Ammon's horn (tissue), 1 donor: Measurements from ENCODE around the gene MAP1LC3B2.
"Not testable (repeated sequence)": the region's sequence is repeated elsewhere in the genome, so short reads cannot be mapped to it uniquely, and the experiment has no call there.

Experiments
- DNase-seq: peaks from one replicate; pipeline ENCODE4 v3.0.0-alpha.2; 2016; ENCODE audit warnings: low spot score

Gene MAP1LC3B2

DNA sequence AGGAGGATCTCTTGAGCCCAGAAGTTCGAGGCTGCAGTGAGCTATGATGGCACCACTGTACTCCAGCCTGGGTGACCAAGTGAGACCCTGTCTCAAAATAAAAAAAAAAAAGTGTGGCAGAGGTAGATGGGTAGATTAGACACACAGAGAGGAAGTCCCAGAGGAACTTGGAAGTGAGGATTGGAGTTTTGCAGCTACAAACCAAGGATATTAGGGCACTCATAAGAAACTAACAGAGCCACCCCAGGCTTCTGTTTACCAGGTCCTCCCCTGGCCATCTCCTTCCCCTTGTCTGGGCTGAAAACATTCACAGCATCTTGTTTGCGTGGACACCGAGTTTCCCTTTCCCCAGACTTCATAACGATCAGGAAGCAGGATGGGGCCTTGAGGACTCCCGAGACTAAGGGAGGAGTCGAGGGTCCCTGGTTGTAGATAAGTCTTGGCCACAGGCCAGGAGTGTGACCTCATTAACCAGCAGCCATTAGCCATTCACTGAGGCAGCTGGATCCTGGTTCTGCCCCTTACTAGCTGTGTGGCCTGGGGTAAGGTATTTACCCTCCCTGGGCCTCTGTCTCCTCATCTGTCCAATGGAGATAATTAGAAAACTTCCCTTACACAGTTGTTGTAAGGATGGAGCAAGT lies 2.1 kb downstream of the MAP1LC3B2 start:
- DNase-seq = no peak

DNA sequence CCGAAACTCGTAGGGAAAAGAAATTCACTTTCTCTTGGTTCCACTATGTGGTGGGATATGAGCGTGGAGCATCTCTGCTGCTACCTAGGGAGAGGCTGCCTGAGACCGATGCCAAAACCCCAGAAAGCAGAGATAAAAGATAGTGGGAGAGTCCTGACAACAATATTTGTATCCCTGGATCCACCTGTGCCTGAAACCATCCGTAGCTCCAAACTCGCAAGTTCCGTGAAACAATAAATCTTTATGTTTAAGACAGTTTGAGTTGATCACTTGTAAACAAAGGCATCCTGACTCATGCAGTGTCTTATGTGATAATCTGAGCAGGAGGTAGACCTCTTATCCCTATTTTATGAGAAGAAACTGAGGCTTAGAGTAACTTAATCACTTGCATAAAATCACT lies 2.9 kb downstream of the MAP1LC3B2 start:
- no peak for DNase-seq

DNA sequence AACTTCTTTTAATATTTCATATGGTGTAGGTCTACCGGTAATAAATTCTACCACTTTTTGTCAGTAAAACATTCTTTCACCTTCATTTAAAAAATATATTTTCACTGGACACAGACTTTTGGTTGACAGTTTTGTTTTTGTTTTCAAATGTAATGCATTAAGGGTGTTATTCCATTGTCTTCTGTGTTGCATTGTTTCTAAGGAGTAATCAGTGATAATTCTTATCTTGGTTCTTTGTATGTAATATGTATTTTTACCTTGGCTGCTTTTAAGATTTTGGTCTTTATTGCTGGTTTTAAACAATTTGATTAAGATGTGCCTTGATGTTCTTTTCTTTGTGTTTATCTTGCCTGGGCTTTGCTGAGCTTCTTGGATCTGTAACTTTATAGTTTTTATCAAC lies 4.1 kb downstream of the MAP1LC3B2 start:
- DNase-seq = no peak

DNA sequence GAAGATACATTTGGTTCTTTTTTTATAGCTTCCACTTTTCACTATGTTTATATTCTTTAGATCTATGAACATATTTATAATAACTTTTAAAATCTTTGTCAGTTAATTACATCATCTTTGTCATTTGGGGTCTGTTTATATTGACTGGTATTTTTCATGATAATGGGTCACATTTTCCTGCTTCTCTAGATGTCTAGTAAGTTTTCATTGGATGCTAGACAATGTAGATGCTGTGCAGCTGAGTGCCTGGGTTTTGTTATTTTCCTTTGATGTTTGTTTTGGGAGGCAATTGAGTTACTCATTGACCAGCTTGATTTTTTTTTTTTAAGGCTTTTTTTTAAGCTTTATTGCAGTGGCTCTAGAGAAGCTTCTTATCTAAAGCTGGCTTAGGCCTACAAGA lies 4.9 kb downstream of the MAP1LC3B2 start:
- DNase-seq = no peak

DNA sequence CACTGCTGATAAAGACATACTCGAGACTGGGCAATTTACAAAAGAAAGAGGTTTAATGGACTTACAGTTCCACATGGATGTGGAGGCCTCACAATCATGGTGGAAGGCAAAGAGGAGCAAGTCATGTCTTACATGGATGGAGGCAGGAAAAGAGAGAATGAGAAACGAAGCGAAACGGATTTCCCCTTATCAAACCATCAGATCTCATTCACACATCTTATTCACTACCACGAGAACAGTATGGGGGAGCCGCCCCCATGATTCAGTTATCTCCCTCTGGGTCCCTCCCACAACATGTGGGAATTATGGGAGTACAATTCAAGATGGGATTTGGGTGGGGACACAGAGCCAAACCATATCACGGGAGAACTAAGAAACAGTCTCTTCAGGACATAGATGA lies 6.0 kb downstream of the MAP1LC3B2 start:
- DNase-seq = not testable (repeated sequence)

DNA sequence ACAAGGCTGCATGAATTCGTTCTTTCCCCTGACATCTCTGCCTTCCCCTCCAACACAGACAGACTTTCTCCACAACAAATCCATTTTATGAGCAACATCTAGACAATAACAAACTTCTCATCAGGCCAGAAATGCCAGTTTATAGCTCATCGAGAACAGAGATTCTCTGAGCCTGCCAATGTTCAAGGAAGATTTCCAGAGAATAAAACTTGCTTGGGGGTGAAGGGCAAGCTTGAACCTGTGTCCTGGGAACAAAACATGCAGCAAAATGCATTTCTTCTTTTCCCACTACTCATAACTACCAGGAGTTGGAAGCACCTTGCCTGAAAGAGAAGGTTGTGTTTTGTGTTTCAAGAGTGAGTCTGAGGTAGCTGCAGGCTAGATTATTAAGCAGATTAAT lies 6.8 kb downstream of the MAP1LC3B2 start:
- DNase-seq = no peak

DNA sequence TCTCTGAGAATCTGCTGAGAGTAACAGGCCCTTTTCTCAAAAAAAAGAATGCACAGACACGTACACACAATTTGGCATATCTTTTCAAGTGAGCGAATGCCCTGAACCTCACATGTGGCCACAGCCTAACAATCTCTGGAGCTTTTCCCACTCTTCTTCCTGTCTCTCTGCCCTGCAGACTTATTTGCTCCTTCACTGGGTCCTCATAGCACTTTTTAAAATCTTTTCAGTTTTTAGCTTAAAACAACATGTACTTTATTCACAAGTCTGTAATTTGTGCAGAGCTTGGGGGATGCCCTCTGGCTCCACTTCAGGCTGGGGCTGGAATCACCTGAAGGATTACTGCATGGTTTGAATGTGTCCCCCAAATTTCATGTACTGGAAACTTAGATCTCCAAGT lies 9.0 kb downstream of the MAP1LC3B2 start:
- no peak for DNase-seq

DNA sequence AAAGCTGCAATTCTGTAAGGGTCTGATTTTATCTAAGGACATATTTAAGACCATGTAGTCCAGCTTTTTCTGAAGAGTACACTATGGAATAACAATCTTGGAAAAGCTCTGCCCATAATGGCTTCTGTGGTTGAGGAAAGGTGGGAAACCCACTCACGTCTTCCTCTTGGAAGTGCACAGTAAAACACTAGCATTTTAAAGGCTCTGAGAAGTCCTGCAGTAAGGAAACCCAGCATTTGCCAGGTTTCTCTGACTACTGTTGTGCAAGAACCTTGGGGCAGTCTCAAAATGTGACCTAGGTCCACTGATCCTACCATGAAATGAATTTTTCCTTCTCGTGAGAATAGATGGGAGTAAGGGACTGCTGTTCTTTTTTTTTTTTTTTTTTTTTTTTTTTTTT lies 11.9 kb downstream of the MAP1LC3B2 start:
- DNase-seq = no peak

DNA sequence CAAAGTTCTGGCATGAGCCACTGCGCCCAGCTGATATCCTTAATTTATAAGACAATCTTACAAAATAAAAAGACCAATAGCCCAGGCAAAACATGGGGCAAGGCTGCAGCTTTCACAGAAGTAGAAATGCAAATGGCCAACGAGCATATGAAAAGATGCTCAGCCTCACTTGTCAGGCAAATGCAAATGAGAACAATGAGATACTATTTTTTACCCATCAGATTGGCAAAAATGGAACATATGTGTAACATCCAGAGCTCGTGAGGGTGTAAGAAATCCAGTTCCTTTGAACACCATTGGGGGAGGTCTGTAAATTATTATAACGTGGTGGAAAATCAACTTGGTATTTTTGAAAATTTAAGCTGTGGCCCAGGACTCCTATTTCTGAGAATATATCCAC lies 14.6 kb downstream of the MAP1LC3B2 start:
- DNase-seq = no peak

DNA sequence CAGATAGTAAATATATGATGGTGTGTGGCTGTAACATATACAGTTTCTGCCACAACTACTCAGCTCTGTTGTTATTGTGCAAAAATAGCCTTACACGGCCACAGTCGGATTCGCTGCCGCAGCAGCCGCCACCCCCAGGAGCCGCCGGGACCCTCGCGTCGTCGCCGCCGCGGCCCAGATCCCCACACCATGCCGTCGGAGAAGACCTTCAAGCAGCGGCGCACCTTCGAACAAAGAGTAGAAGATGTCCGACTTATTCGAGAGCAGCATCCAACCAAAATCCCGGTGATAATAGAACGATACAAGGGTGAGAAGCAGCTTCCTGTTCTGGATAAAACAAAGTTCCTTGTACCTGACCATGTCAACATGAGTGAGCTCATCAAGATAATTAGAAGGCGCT lies 16.6 kb downstream of the MAP1LC3B2 start:
- DNase-seq = not testable (repeated sequence)

DNA sequence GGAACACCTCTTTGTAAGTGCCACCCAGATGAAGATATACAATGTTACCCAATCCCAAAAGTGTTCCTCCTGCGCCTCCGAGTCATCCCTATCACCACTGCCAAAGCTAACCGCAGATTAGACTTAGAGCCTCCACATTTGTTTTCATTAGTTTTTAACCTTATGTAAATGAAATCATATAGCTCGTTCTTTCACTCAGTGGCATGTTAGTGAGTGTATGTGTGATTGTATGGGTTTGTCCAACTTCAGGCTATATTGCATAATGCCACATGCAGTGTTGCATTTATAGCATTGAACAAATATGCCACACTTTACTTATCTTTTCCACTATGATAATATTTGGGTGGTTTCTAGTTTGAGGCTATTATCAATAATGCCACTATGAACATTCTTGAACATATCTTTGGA lies 18.0 kb downstream of the MAP1LC3B2 start:
- DNase-seq = no peak

DNA sequence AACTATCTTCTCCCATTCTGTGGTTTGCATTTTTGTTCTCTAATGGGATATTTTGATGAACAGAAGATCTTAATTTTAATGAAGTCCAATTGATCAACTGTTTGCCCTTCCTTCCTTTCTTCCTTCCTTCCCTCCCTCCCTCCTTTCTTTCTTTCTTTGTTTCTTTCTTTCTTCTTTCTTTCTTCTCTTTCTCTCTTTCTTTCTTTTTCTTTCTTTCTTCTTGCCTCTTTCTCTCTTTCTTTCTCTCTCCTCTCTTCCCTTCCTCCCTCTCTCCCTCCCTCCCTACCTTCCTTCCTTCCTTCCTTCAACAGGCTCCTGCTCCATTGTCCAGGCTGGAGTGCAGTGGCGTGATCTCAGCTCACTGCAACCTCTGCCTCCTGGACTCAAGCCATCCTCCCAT lies 18.9 kb downstream of the MAP1LC3B2 start:
- no peak for DNase-seq

DNA sequence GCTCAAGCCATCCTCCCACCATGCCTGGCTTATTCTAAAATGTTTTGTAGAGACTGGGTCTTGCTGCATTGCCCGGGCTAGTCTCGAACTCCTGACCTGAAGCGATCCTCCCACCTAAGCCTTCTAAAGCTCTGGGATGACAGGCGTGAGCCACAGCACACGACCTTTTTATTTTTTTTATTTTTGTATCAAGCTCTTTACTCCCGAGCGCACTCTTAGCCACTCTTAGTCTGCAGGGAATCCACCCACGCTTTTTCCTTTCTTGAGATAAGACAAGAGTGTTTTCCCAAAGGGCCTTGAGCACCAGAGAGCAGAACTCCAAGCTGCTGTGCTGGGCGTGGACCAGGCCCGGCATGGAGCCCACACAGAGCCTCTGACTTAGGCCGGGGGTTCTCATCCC lies 23.4 kb downstream of the MAP1LC3B2 start:
- no peak for DNase-seq

DNA sequence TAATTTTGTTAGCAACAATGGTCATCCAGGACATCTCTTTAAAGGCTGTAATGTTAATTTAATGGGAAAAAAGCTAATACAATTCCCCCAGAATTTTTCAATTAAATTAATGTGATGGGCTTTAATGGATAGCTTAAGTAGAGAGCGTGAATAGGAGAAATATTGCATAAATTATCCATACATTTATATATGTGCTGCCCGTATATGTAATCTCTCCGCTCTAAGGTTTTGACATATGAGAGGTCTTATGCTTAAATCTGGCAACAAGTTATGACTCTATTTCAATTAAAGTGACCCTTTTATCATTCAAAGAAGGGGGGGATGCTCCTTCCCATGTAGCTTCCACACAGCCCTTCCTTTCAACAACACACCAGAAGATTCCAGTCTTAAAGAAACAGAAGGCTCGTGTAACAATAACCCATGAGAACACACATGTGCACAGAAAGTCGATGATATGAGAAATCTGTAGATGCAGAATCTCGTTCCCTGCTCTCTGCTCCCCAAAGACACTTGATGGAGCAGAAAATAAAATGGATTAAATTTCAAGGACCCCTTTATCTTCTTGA lies 24.0 kb downstream of the MAP1LC3B2 start:
- no peak for DNase-seq

DNA sequence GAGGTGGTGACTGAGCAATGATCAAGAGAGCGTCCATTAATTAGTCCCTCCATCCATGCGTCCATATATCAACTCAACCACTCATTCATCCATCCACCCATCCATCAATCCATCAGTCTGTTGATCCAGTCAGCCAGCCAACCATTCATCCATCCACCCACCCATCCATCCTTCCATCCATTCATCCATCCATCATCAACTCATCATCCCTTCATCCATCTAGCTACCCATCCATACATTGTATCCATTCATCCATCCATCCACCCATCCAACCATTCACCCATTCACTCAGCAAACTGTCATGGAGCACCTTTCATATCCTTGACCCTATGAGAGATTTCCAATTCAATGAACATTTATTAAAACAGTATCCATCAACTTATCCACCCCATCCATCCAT lies 28.1 kb downstream of the MAP1LC3B2 start:
- no peak for DNase-seq

DNA sequence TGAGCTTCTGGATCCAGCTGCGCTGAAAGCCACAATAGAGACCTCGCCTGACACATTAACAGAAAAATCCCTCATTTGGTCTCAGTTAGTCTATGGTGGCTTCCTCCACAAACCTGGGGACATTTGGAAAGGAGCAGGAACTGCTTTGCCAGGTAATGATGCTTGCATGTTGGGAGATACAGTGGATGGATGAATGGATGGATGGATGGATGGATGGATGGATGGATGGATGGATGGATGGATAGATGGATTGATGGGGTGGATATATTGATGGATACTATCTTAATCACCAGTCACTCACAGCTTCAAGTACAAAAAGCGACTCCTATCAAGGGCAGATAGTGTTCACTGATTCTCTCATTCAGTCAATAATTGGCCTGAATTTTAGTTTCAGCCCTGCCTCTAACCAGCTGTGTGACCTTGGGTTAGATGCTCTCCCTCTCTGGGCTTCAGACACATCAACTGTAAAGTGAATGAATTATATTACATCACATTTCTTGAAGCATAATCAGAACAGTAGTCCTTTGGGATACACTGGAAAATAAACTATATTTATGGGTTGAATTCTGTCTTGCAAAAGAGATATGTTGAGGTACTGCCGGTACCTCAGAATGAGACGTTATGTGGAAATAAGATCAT lies 29.3 kb downstream of the MAP1LC3B2 start:
- no peak for DNase-seq

DNA sequence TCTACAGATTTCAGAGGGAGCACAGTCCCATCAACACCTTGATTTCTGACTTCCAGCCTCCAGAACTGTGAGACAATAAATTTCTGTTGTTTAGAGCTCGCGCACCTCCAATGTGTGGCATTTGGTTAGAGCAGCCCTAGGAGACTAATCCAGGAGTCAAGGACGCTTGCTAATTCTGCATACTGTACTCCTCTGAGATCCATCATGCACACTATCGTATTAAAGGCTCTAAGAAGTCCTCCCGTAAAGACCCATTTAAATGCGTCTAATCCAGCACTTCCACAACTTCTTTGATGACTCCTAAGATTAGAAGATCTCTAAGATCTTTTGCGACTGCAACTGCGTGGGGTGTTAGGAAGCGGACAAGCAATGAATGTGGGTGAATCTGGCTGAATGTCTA lies 30.4 kb downstream of the MAP1LC3B2 start:
- no peak for DNase-seq

DNA sequence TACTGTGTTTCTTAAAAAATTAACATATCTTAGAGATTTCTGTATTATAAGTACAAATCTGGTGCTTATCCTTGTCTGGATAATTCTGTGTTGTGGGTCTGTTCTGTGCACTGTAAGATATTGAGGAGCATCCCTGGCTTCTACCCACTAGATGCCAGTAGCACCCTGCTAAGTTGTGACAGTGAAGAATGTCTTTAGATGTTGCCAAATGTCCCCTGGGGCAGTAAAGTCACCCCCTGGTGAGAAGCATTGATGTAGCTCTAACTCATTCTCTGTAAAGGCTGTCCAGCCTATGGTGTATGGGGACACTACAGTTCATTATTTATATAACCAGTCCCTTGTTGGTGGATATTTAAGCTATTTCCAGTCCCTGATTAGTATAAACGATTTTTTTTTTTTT lies 31.4 kb downstream of the MAP1LC3B2 start:
- no peak for DNase-seq

DNA sequence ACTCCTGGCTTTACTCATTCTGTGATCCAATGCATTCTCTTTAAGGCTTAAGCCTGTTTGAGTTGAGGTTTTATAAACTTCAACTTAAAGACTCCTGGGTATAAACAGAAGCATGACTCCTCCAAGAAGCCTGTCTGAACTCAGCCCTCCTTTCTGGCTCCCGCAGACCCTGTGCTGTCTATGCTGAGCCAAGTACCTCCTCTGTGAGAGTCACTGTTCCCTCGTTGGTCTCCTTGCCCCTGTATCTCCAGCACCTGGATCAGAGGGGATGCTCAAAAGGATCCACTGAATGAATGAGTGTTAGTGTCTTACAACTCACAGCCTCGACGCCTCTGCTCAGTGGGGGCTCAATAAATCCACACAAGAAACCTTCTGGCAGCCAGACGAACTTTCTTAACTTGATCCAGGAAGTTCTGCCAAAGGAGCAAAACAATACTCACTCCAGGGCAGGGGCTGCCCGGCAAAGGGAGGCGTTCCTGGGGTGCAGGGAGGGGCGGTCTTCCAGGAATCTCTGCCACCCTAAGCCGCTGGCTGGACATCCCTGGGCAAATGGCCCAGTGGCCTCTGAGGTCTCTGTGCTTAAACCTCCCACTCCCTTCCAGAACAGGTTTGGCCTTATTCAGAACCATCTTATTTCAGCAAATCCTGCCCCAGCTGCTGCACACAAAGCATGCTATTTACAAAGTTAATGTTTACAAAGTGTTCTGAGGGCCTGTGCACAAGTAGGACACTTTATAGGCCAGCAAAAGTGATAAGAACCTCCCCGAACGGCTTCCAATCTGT lies 32.9 kb downstream of the MAP1LC3B2 start:
- peak; percentile 62 for DNase-seq

DNA sequence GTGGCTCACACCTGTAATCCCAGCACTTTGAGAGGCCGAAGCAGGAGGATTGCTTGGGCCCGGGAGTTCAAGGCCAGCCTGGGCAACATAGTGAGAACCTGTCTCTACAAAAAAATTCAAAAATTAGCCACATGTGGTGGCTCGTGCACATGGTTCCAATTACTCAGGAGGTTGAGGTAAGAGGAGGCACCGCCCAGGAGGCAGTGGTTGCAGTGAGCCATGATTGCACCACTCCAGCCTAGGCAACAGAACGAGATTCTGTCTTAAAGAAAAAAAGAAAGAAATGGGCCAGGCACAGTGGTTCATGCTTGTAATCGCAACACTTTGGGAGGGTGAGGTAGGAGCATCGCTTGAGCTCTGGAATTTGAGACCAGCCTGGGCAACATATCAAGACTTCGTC lies 33.5 kb downstream of the MAP1LC3B2 start:
- DNase-seq = no peak

DNA sequence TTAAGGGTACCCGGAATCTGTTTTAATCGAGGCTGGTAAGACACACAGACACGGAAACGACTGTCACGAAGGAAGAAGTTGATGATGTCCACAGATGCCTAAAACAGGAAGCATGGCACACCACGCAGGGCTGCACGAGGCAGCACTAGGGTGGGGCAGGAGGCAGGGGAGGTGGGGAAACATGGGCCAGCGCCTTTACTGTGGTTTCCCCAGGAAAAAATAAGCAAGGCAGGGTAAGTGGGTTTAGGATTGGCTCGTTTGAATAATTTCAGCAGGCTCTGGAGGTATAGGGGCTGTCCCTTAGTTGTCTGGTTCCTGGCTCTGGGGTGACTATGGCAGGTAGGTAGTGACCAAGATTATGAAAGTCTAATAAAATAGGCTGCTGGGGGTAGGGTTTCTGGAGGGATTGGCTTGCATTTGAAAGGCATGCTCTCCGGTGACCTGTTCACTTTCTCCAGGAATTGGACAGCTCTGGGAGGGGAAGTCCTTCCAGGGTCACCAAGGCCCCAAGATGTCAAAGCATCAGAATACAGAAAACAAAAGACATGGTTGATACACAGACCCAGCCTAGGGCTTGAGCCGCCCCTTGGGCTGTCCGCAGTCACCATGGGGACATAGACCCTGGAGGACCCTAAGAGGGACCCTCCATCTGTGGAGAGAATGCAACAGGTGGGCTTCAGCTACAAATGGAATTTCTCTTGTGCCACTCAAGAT lies 35.3 kb downstream of the MAP1LC3B2 start:
- DNase-seq = peak; percentile 45

DNA sequence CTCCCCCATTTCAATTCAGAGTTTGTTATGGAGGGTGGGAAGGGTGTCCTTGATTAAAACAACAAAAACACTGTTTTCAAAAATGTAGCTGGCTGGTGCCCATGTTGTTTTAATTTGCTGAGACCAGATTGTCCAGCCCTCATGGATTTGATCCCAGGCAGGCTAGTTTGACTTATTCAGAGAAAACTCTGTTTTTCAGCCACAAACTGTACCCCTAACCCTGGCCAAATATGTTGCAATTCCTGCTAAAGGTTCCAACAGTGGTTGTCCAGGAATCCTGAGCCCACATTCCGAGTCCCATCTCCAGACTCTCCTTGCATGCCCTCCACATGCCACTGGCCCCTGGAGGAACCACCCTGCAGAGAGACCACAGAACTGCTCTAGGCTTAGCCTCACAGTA lies 36.0 kb downstream of the MAP1LC3B2 start:
- DNase-seq = peak; percentile 16
